Endothelial cell of umbilical vein (primary cell): ENCODE measurements around the gene PAM16.

Experiments used
- EZH2 ChIP-seq: IDR thresholded peaks from 2 replicates; pipeline ENCODE4 v1.6.1; 2012; ENCODE audit warnings: borderline replicate concordance, low read depth, mild to moderate bottlenecking, moderate library complexity, low read length, inconsistent platforms; ENCODE audit not compliant: severe bottlenecking
- FOS ChIP-seq: IDR thresholded peaks from 2 replicates; pipeline ENCODE4 v1.6.1; 2011; ENCODE audit warnings: mild to moderate bottlenecking, low read length, moderate library complexity, borderline replicate concordance; ENCODE audit not compliant: insufficient read depth
- GATA2 ChIP-seq: IDR thresholded peaks from 2 replicates; pipeline ENCODE4 v1.7.0; 2011; ENCODE audit warnings: low read depth, mild to moderate bottlenecking, moderate library complexity, mixed read lengths, low read length; ENCODE audit not compliant: insufficient read length, insufficient read depth
- JUN ChIP-seq: IDR thresholded peaks from 2 replicates; pipeline ENCODE4 v1.6.1; 2011; ENCODE audit warnings: borderline replicate concordance, low read depth; ENCODE audit not compliant: insufficient read length, insufficient read depth
- MYC ChIP-seq: IDR thresholded peaks from one replicate; pipeline ENCODE4 v1.6.1; 2011; ENCODE audit warnings: mild to moderate bottlenecking, low read depth, low read length
- POLR2A ChIP-seq: IDR thresholded peaks from 2 replicates; pipeline ENCODE4 v1.6.1; 2012; ENCODE audit warnings: low read depth, mild to moderate bottlenecking, control low read depth, low read length
- POLR2AphosphoS5 ChIP-seq: IDR thresholded peaks from 2 replicates; pipeline ENCODE4 v1.6.1; 2012; ENCODE audit warnings: low read depth, mild to moderate bottlenecking, control low read depth, low read length, moderate library complexity; ENCODE audit not compliant: insufficient read depth
- TF ChIP-seq, protein P1 (sequence below), 2 donors: IDR thresholded peaks; 1 replicate in 1 of 2; 2 replicates in 1 of 2; pipeline ENCODE4 v1.5.1; 2011; ENCODE audit warnings: low read length in 2 of 2, mild to moderate bottlenecking in 2 of 2, moderate library complexity in 2 of 2, control low read depth in 1 of 2, inconsistent platforms in 1 of 2, low read depth in 1 of 2; ENCODE audit not compliant: insufficient read depth in 1 of 2; ENCODE audit errors: extremely low read depth in 1 of 2
- TF ChIP-seq, protein P2 (sequence below): IDR thresholded peaks from 2 replicates; pipeline ENCODE4 v1.6.1; 2011; ENCODE audit not compliant: insufficient read depth, insufficient read length

DNA sequence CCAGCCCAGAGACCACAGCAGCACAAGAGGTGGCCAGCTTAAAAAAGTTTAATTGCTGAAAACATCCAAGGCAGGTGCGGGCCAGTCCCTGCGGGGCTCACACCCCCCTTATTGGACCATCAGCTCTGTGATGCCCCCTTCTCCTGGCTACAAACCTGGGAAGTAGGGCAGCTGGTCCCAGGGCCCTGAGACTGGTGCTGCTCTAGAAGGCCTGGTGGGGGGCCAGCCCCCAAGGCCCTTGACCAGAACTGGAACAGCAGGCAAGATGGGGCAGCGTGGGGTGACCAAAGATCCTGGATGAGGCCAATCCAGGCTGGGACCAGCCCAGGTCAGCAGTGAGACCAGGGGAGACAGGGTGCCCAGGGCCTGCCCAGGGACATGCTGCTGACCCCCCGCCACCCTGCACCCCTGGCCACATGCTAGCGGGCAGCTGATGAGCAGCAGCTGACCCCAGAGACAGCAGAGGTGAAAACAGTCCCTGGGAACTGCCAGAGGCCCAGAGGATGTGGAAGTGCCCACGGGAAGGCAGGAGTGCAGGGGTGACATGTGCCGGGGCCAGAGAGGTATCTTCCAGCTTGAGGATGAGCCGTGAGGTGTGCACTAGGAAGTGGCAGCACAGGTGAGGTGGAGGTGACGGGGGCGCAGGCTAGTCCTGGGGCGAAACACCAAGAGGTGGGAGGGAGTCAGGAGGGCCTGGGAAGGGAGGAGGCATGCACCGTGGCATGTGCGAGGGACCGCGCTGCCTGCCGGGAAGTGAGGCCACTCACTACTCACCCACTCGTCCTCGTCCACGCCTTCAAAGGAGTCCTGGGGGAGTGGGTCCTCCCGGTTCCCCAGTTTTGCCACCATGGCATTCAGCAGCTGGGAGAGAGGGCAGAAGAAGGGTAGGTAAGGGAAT is 3.6 kb upstream of the PAM16 start:
- no peak for TF ChIP-seq POLR2A
- TF ChIP-seq, protein P1, sequence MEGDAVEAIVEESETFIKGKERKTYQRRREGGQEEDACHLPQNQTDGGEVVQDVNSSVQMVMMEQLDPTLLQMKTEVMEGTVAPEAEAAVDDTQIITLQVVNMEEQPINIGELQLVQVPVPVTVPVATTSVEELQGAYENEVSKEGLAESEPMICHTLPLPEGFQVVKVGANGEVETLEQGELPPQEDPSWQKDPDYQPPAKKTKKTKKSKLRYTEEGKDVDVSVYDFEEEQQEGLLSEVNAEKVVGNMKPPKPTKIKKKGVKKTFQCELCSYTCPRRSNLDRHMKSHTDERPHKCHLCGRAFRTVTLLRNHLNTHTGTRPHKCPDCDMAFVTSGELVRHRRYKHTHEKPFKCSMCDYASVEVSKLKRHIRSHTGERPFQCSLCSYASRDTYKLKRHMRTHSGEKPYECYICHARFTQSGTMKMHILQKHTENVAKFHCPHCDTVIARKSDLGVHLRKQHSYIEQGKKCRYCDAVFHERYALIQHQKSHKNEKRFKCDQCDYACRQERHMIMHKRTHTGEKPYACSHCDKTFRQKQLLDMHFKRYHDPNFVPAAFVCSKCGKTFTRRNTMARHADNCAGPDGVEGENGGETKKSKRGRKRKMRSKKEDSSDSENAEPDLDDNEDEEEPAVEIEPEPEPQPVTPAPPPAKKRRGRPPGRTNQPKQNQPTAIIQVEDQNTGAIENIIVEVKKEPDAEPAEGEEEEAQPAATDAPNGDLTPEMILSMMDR (IDR thresholded peaks at IDR 0.05; ENCODE audit: extremely low read depth in 1 of 2, insufficient read depth in 1 of 2, low read depth in 1 of 2, low read length in 2 of 2), result no peak
- TF ChIP-seq EZH2, result no peak
- TF ChIP-seq POLR2AphosphoS5, result no peak
- TF ChIP-seq JUN, result no peak
- TF ChIP-seq, protein P2, sequence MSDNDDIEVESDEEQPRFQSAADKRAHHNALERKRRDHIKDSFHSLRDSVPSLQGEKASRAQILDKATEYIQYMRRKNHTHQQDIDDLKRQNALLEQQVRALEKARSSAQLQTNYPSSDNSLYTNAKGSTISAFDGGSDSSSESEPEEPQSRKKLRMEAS, result no peak
- no peak for TF ChIP-seq FOS
- no peak for TF ChIP-seq MYC
- no peak for TF ChIP-seq GATA2
